ENCODE results near the gene PAPPA. TPM values are rescaled to one million over a fixed set of nuclear protein-coding genes. Genes with fewer than 3 reads are reported as not detected.

Gene PAPPA
- total RNA-seq, 1 donor from 2014 or later, result 0.72 TPM

DNA sequence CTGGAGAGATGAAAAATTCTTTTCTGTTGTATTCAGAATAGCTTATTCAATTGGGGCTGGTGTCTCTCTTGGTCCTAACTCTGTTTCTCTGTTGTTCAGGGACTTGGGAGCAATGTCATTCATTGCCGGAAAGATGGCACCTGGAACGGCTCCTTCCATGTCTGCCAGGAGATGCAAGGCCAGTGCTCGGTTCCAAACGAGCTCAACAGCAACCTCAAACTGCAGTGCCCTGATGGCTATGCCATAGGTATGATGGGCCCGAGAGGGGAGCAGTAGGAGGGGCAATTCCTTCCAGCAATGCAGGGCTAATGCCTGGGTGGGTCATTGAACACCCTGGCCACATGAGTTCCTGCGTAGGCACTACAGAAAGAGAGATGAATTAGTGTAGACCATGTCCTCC lies 208.9 kb downstream of the PAPPA start:
- Mint-ChIP-seq H3K27ac (ENCODE audit: unreplicated experiment) (no peak overlapping the region), H3K4me1 (no peaks in the 10 kb centered on the region), H3K4me3 (no peak overlapping the region), H3K27me3 (ENCODE audit: low read depth) (no peaks in the 10 kb centered on the region), H3K9me3 (no peaks in the 10 kb centered on the region), H3K36me3 (ENCODE audit: low read depth) (no peaks in the 10 kb centered on the region)
- TF ChIP-seq, protein P1, sequence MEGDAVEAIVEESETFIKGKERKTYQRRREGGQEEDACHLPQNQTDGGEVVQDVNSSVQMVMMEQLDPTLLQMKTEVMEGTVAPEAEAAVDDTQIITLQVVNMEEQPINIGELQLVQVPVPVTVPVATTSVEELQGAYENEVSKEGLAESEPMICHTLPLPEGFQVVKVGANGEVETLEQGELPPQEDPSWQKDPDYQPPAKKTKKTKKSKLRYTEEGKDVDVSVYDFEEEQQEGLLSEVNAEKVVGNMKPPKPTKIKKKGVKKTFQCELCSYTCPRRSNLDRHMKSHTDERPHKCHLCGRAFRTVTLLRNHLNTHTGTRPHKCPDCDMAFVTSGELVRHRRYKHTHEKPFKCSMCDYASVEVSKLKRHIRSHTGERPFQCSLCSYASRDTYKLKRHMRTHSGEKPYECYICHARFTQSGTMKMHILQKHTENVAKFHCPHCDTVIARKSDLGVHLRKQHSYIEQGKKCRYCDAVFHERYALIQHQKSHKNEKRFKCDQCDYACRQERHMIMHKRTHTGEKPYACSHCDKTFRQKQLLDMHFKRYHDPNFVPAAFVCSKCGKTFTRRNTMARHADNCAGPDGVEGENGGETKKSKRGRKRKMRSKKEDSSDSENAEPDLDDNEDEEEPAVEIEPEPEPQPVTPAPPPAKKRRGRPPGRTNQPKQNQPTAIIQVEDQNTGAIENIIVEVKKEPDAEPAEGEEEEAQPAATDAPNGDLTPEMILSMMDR (conservative IDR thresholded peaks at IDR 0.05), result no peak
- DNase-seq (ENCODE audit: low read depth, low spot score), result no peak

DNA sequence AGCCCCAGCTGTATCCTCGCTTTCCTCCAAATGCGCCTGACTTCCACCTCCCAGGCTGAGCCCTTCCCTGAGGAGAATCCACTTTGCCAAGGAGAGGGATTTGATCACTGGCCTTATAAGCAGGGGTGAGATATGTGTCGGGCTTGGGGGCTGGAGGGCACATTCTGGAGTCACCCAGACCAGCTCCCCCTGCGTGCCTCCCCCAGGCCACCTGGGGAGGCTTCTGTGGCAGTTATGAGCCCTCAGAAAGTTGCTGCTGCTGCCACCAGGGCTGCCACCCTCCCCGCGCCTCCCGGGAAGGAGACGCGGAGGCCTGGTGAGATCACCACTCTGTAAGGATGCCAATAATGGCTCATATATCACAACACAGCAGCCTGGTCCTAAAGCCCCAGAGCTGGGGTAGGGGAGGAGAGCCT lies 211.5 kb downstream of the PAPPA start:
- TF ChIP-seq, protein P1 (conservative IDR thresholded peaks at IDR 0.05), result no peak
- H3K9me3 Mint-ChIP-seq, result no peaks in the 10 kb centered on the region
- no peak overlapping the region for H3K27ac Mint-ChIP-seq (ENCODE audit: unreplicated experiment)
- H3K4me3 Mint-ChIP-seq, result no peak overlapping the region
- DNase-seq (ENCODE audit: low read depth, low spot score), result no peak
- H3K36me3 Mint-ChIP-seq (ENCODE audit: low read depth), result no peaks in the 10 kb centered on the region
- H3K27me3 Mint-ChIP-seq (ENCODE audit: low read depth), result no peaks in the 10 kb centered on the region
- peaks cover 9% of the 10 kb centered on the region for H3K4me1 Mint-ChIP-seq

DNA sequence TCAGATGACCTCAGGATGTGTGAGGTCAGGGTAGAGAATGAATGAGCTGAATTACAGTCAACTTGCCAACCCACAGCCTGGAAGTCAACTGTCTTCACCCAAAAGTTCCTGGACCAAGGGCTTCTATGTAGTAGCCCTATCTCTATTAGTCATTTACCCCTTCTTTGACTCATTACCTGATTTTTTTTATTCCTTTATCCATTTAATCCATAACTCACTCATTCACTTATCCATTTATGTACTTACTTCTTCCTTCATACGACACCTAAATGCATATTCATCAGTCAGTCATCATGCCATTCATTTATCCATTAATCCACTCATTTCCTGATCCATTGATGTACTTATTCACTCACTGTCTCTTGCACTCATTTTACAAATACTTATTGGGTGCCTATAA lies 212.7 kb downstream of the PAPPA start:
- Mint-ChIP-seq H3K4me3 (no peak overlapping the region), H3K9me3 (no peaks in the 10 kb centered on the region)

DNA sequence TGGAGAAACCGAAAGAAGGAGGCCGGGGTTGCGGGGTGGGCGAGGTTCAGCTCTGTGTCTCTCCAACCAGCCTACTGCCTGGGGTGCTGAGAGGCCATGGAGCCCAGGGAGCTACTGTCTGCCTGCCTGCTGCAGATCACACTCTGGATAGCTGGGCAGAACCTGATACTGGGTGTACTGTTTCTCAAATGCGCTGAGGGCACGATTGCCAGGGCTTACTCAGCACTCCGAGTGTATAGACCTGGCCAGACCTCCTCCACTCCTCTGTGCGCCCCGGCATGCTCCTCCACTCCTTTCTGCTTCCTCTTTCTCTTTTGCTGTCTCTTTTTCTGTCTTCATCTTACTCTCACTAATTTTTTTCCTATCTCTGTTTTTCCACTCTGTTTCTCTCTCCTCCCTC lies 215.1 kb downstream of the PAPPA start:
- TF ChIP-seq, protein P1 (conservative IDR thresholded peaks at IDR 0.05), result no peak
- H3K4me1 Mint-ChIP-seq, result peaks cover 9% of the 10 kb centered on the region
- H3K9me3 Mint-ChIP-seq, result no peaks in the 10 kb centered on the region
- H3K27ac Mint-ChIP-seq (ENCODE audit: unreplicated experiment), result peak overlapping the region; percentile 59
- H3K27me3 Mint-ChIP-seq (ENCODE audit: low read depth), result no peaks in the 10 kb centered on the region
- no peak for DNase-seq (ENCODE audit: low read depth, low spot score)
- H3K36me3 Mint-ChIP-seq (ENCODE audit: low read depth), result no peaks in the 10 kb centered on the region
- H3K4me3 Mint-ChIP-seq, result no peak overlapping the region

More for the DNA sequence above, 212.7 kb downstream of the PAPPA start:
- H3K4me1 Mint-ChIP-seq, result peaks cover 9% of the 10 kb centered on the region
- TF ChIP-seq, protein P1 (conservative IDR thresholded peaks at IDR 0.05), result no peak
- no peak for DNase-seq (ENCODE audit: low read depth, low spot score)
- no peaks in the 10 kb centered on the region for H3K36me3 Mint-ChIP-seq (ENCODE audit: low read depth)
- H3K27me3 Mint-ChIP-seq (ENCODE audit: low read depth), result no peaks in the 10 kb centered on the region
- no peak overlapping the region for H3K27ac Mint-ChIP-seq (ENCODE audit: unreplicated experiment)

DNA sequence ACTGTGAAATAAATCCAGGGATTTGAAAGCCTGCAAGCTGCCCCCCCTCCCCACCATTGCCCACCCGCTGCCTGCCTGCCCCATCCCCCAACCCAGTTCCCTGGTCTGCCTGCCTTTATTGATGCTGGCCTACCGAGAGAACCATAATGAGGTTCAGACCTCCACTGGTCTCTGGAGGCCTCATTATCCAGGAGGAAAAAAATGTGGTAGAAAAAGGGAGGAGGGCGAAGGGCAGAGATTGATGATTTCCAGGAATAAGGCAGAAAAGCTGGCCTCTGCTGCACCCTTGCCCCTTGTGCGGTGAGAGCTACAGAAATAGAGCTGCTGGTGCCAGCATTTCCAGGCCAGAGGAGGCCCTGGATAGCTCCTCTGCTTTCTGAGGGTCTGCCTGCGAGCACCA lies 216.1 kb downstream of the PAPPA start:
- Mint-ChIP-seq H3K27ac (ENCODE audit: unreplicated experiment) (no peak overlapping the region), H3K4me1 (peaks cover 9% of the 10 kb centered on the region), H3K27me3 (ENCODE audit: low read depth) (no peaks in the 10 kb centered on the region), H3K9me3 (peaks cover 3% of the 10 kb centered on the region), H3K4me3 (no peak overlapping the region), H3K36me3 (ENCODE audit: low read depth) (peaks cover 3% of the 10 kb centered on the region)
- TF ChIP-seq, protein P1 (conservative IDR thresholded peaks at IDR 0.05), result no peak
- no peak for DNase-seq (ENCODE audit: low read depth, low spot score)

DNA sequence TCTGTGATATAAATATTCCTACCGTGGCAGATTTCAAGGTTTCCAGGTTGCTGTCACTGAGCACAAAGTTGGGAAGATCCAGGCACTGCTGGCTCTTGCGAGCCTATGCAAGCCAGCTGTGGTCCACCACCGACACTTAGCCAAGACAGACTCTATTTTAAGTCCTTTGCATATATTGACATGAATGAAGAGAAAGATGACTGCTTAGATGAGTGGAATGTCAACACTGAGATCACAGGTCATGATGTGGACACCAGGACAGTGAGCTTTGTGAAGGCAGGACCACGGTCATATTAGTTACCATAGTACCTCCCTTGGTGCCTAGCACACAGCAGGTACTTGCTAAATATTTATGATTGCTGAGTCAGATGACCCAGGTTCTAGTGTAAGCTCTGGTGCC lies 217.0 kb downstream of the PAPPA start:
- no peaks in the 10 kb centered on the region for H3K27me3 Mint-ChIP-seq (ENCODE audit: low read depth)
- TF ChIP-seq, protein P1 (conservative IDR thresholded peaks at IDR 0.05), result no peak
- DNase-seq (ENCODE audit: low read depth, low spot score), result no peak
- no peak overlapping the region for H3K27ac Mint-ChIP-seq (ENCODE audit: unreplicated experiment)
- peaks cover 9% of the 10 kb centered on the region for H3K4me1 Mint-ChIP-seq
- H3K9me3 Mint-ChIP-seq, result peaks cover 3% of the 10 kb centered on the region
- H3K4me3 Mint-ChIP-seq, result no peak overlapping the region
- peaks cover 3% of the 10 kb centered on the region for H3K36me3 Mint-ChIP-seq (ENCODE audit: low read depth)

Data from neural crest cell (in vitro differentiated cells).